ENCODE results near the gene HAAO.

DNA sequence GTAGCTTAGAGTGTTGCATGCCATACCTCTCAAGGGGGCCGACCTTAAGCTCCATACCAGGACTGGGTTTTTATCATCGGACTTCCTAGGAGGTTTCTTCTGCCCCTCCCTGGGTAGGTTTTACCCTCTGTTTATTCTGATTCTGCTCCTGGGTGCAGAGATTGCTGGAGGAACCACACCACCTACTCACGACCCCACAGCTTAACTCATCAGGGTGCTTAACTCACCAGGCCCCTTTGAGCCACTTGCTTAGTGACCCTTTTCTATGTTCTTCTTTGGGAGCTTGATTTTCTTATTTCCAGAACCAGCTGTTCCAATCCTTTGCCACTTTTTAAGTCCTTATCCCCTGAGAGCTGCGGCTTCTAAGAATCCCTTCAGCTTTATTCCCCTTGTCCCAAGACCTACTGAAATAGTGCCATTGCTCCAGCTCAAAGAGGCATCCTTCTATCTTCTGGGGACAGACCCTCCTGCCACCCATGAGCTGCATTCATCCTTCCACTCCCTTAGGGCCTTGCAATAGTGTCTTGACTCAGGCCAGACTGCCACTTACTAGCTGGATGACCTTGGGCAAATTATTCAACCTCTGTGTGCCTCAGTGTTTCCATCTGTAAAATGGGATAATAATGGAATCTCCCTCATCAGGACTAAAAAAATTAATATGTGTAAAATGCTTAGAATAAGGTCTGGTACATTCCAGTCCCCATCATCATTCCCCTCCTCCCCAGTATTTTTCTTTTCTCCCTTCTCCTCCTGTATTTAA is 34.2 kb downstream of the HAAO start:
- TF ChIP-seq CTCF (IDR thresholded peaks at IDR 0.05; ENCODE audit: low read depth, low read length, poor library complexity, severe bottlenecking) = no peak
- no peak for TF ChIP-seq EZH2phosphoT487 (IDR thresholded peaks at IDR 0.05; ENCODE audit: borderline replicate concordance, low read length)
